ENCODE results near the gene ARHGEF2.

ARHGEF2 gene

DNA sequence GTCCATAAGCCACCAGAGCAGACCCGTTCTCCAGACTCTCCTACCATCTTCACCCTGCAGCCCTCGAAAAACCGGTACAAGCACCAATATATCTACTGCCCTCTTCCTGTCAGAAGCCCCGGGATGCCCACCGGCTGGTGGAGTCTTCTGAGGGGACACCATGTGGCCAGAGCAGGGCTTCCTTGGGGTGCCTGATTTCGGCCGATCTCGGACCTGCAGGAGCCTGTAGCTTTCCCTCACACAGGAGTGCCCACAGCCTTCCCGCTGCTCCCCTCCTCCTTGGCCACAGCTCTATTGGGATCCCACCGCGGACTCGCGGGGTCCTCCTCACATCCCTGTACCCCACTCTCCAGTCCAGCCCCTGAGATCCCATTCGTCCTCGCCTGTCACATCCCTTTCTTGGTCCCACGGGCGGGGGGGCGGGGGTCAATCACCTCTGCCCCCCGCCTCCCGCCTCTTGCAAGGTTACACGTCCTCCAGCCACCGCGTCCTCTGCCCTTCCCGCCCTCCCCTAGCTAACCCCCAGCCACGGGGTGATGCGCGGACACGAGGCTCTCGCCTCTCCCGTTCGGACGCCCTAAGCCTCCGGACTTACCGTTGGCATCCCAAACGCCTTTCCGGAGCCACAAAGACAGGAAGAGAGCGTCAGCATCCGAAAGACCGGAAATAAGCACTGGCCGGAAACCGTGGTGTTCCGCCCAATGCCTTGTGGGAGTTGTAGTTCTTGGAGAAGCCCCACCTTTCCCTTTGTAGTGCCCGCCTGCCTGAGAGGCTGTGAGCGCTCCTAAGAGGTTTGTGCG, 42.1 kb upstream of the ARHGEF2 start, which contains the start of gene SSR2:
TSS of gene SSR2 (minus strand) at position 659 of the 800 bp plus-strand sequence. CDS start 784 bp downstream, outside the sequence.
- H3K27me3 ChIP-seq, result no peaks in the 10 kb centered on the region

GRCh38 chr1:156019946-156020292, 41.6 kb upstream of the ARHGEF2 start:
- DNase-seq, result no peak
- TF ChIP-seq, protein P1, sequence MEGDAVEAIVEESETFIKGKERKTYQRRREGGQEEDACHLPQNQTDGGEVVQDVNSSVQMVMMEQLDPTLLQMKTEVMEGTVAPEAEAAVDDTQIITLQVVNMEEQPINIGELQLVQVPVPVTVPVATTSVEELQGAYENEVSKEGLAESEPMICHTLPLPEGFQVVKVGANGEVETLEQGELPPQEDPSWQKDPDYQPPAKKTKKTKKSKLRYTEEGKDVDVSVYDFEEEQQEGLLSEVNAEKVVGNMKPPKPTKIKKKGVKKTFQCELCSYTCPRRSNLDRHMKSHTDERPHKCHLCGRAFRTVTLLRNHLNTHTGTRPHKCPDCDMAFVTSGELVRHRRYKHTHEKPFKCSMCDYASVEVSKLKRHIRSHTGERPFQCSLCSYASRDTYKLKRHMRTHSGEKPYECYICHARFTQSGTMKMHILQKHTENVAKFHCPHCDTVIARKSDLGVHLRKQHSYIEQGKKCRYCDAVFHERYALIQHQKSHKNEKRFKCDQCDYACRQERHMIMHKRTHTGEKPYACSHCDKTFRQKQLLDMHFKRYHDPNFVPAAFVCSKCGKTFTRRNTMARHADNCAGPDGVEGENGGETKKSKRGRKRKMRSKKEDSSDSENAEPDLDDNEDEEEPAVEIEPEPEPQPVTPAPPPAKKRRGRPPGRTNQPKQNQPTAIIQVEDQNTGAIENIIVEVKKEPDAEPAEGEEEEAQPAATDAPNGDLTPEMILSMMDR (IDR thresholded peaks at IDR 0.05; ENCODE audit: low read depth, low read length), result no peak
- H3K4me3 ChIP-seq (ENCODE audit: low read depth, low read length), result peak overlapping the region; percentile 92
- no peaks in the 10 kb centered on the region for H3K27me3 ChIP-seq
- peaks cover 43% of the 10 kb centered on the region for H3K36me3 ChIP-seq
- no peaks in the 10 kb centered on the region for H3K9me3 ChIP-seq
- no peaks in the 10 kb centered on the region for H3K4me1 ChIP-seq

More for the DNA sequence above, 42.1 kb upstream of the ARHGEF2 start, which contains the start of gene SSR2:
- TF ChIP-seq, protein P1 (IDR thresholded peaks at IDR 0.05; ENCODE audit: low read depth, low read length), result no peak
- Histone ChIP-seq H3K36me3 (peaks cover 40% of the 10 kb centered on the region), H3K4me3 (ENCODE audit: low read depth, low read length) (peak within 1 kb of the TSS; percentile 92), H3K4me1 (no peaks in the 10 kb centered on the region), H3K9me3 (no peaks in the 10 kb centered on the region)
- DNase-seq, result peak; percentile 91

DNA sequence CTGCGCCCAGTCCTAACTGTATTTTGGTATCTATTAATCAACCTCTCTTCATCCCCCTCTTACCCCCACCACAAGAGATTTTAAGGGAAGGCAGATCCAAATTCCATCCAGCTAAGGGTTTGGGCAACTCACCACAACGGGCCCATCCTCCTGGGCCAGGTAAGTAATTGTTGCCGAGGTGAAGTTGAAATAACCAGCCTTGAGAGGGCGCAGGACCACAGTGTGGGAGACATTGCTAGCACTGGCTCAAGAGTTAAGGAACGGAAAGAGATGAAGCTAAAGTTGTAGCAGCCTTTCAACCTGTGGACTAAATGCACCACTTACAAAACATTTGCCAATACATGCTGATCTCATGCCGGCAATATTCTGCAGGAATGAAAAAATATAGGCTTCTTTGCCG, 36.5 kb upstream of the ARHGEF2 start:
- Histone ChIP-seq H3K36me3 (peaks cover 85% of the 10 kb centered on the region), H3K9me3 (no peaks in the 10 kb centered on the region), H3K4me1 (no peaks in the 10 kb centered on the region), H3K27me3 (no peaks in the 10 kb centered on the region), H3K4me3 (ENCODE audit: low read depth, low read length) (no peak overlapping the region)
- no peak for DNase-seq
- TF ChIP-seq, protein P1 (IDR thresholded peaks at IDR 0.05; ENCODE audit: low read depth, low read length), result no peak

GRCh38 chr1:156012051-156012817, 33.9 kb upstream of the ARHGEF2 start:
- TF ChIP-seq, protein P1 (IDR thresholded peaks at IDR 0.05; ENCODE audit: low read depth, low read length), result no peak
- H3K36me3 ChIP-seq, result peaks cover 74% of the 10 kb centered on the region
- H3K4me1 ChIP-seq, result no peaks in the 10 kb centered on the region; the same call in 1 of the 2 replicates
- no peaks in the 10 kb centered on the region for H3K9me3 ChIP-seq
- no peaks in the 10 kb centered on the region for H3K27me3 ChIP-seq
- DNase-seq, result no peak
- no peak overlapping the region for H3K4me3 ChIP-seq (ENCODE audit: low read depth, low read length)

DNA sequence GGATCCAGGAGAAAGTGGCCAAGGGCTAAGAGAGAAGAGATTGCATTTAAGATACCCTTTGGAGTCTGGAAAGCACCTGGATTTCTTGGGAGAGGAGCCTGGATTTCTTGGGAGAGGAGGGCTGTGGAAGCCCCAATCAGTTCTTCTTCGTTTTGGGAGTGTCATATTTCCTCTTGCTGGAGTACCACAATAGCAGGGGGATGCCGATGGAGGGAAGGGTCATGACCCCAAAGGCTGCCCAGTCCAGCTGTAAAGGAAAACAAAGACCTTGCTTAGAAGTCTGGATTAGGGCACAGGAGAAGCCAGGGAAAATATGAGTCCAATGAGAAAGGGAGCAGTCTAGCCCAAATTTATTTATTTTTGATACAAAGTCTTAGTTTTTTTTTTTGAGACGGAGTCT, 31.1 kb upstream of the ARHGEF2 start:
- no peaks in the 10 kb centered on the region for H3K9me3 ChIP-seq
- no peaks in the 10 kb centered on the region for H3K27me3 ChIP-seq
- TF ChIP-seq, protein P1 (IDR thresholded peaks at IDR 0.05; ENCODE audit: low read depth, low read length), result no peak
- no peaks in the 10 kb centered on the region; the same call in 1 of the 2 replicates for H3K4me1 ChIP-seq
- DNase-seq, result no peak
- H3K4me3 ChIP-seq (ENCODE audit: low read depth, low read length), result no peak overlapping the region
- H3K36me3 ChIP-seq, result peaks cover 50% of the 10 kb centered on the region
